ENCODE measurements around the gene CMIP.

The CMIP gene

DNA sequence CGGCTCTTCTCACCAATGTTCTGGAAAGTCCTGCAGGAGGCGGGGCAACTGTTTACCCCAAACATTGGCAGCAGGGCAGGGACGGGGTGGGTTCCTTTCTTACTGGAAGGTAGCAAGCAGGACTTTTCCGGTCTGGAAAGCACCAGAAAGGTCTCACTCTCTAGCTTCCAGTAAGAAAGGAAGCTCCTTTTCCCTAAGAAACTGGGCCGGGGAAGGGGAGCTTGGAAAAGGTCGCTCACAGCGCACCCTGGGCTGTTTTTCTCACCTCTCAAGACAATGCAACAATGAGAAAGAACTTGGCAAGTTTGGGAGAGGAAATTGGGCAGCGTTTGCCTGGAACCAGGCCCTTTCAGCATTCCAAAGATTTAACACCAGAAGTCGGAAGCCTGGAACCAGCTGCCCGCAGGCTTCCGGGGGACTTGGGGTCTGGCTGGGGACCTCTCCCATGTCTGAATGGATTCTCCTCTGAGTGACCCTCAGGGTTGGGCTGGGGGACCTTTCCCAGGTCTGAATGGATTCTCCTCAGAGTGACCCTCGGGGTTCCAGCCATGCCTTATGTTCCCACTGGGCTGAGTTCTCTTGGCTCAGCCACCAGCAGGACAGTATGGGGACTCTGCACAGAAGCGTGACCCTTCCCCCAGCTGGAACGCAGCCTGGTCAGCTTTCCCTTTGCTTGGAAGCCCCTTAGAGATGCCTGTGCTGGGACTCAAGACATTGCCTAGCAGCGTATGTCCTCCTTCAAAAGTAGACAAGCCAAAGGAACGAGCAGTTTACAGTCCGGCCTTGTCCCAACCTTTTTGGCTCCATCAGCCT, 167.9 kb downstream of the CMIP start:
- DNase-seq = peak; percentile 66

GRCh38 chr16:81614171-81614570, 169.6 kb downstream of the CMIP start:
- DNase-seq = no peak

DNA sequence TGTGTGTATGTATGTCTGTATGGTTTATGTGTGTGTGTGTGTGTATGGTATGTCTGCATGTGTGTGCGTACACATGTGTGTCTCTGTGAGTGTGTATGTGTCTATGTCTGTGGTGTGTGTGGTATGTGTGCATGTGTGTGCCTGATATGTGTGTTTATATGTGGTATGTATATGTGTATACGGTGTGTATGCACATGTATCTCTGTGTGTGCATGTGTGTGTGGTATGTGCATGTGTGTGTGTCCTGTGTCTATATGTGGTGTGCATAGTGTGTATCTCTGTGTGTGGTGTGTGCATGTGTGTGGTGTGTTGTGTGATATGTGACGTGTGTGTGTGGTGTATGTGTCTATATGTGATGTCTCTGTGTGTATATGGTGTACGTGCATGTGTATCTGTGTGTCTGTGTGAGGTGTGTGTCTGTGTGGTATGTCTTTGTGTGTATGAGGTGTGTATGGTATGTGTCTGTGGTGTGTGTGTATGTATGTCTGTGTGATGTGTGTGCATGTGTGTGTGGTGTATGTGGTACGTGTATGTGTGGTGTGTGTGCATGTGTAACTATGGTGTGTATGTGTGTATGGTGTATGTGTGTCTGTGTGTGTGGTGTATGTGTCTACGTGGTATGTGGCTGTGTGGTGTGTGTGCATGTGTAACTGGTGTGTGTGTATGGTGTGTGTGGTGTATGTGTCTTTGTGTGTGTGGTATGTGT, 170.2 kb downstream of the CMIP start:
- no peak for DNase-seq

GRCh38 chr16:81615411-81615810, 170.8 kb downstream of the CMIP start:
- no peak for DNase-seq

- no peak for DNase-seq
These were observed 171.2 kb downstream of the CMIP start for GRCh38 chr16:81615833-81616232.

- peak; percentile 67 for DNase-seq
These were observed 171.9 kb downstream of the CMIP start for GRCh38 chr16:81616321-81617020.

GRCh38 chr16:81617021-81617346, 172.4 kb downstream of the CMIP start:
- DNase-seq = no peak

- no peak for DNase-seq
These were observed 173.6 kb downstream of the CMIP start for GRCh38 chr16:81618187-81618586.

- no peak for DNase-seq
These were observed 174.1 kb downstream of the CMIP start for GRCh38 chr16:81618661-81619060.

- no peak for DNase-seq
These were observed 175.4 kb downstream of the CMIP start for GRCh38 chr16:81620029-81620428.

DNA sequence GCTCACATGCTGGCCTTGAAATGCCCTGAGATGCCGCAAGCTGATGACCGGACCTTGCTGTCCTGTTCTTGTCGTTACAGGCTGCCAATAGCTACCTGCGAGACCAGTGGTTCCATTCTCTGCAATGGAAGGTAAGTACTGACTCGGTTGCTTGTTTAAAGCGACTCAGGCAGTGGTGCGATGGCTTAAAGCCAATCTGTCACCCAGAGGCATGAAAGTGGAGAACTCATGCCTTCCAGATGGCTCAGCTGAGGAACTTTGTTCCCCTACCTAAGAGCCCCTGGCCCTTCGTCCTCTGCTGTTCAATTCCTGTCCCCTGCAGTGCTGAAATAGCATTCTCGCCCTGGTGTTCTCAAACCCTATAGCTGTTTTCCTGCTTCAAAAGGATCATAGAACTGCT, 176.2 kb downstream of the CMIP start:
- DNase-seq = no peak

DNA sequence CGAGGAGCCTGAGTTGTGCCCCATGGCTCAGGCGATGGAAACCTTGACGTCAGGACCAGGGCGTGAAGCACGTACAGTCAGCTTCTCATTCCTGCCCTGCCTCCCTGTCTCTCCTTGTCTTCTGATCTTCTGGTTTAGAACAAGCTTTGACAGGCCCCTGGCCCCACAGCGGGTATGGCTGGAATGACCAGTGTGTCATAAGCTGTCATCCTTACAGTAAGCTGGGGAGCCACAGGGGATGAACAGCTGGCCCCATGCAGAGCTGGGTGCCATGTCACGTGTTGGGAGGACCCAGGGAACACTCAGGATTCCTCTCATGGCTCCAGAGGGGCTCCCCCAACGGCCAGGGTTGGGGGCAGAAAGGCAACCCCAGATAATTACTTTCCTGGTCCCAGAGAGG, 176.9 kb downstream of the CMIP start:
- no peak for DNase-seq

- no peak for DNase-seq
These were observed 178.9 kb downstream of the CMIP start for GRCh38 chr16:81623365-81624102.

GRCh38 chr16:81624403-81624759, 179.8 kb downstream of the CMIP start:
- DNase-seq = no peak

DNA sequence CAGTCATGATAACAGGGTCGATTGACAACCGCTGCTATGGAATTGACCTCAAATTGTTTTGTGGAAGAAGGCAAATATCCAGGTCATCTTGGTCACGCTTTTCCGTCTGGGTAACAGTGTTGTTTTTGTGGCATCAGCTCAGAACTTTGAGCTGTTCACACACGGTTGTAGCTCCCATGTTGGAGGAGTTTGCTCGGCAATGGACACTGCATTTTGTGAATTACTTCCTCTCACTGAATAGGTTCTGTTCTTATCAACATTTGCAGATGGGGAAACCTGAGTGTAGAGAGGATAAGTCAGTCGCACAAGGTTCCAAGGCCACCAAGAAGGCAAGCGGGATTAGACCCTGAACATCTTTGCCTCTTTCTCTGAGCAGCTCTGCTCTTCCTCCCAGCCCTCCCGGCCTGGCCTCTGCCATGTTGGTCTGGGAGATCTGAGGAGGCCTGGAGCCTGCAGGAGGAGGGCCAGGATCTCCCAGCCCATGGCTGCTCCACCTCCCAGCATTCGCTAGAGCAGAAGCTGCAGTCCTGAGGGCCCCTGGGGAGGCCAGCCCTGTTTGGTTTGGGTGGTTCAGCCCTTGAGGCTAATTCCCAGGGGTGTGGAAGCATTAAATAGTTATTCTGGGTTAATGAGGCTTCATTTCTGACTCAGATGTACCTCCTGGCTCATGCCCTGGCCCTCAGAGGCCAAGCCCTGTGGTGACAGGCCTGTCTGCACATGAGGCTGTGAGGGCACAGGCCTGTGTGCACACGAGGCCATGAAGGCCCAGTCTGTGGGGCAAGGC, 180.3 kb downstream of the CMIP start:
- DNase-seq = no peak

DNA sequence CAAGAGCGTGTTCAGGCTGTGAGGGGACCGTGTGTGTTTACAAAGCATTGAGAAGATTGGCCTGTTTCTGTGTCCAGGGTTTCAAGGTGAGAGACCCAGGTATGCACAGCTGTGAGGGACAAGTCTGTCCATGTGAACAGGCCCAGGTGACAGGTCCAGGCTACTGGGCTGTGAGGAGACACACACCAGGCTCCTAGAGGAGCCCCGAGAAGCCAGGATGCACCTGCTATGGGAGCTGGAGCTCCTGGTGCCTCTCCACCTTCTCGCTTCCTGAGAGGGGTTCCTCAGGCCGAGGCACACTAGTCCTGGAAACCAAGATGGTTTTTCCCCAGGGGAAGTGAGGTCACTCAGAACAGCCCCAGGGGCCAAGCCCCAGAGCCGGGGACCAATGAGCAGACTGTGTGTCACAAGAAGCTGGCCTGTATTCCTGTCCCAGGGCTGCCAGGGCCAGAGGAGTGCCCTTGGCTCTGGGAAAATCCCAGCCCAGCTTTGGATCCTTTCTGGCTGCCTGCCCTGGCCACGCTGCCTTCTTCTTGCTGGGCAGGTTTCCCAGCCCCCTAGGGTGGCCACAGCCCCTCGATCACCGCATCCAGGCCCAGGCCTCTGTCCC, 181.0 kb downstream of the CMIP start:
- DNase-seq = peak; percentile 56

DNA sequence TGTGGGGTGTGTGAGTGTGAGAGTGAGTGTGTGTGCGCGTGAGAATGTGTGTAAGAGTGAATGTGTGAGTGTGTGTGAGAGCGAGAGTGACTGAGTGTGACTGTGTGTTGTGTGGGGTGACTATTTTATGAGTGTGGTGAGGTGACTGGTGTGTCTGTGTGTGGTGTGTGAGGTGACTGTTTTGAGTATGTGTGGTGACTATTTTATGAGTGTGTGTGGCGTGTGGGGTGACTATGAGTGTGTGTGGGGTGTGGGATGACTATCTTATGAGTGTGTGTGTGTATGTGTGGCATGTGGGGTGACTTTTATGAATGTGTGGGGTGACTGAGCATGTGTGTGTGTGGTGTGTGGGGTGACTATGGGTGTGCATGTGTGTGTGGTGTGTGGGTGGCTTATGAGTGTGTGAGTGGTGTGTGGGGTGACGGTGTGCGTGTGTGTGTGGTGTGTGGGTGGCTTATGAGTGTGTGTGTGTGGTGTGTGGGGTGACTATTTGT, 181.6 kb downstream of the CMIP start:
- DNase-seq = no peak

DNA sequence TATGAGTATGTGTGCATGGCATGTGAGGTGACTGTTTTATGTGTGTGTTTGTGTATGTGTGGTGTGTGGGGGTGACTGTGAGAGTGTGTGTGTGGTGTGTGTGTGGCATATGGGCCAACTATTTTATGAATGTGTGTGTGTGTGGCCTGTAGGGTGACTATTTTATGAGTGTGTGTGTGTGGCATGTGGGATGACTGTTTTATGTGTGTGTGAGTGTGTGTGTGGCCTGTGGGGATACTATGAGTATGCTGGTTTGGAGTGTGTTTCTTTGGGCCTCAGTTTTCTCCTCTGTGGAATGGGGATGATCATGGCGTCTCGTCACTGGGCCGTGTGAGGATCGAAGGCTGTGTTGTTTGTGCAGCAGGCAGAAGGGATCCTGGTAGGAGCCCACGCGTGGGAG, 182.4 kb downstream of the CMIP start:
- no peak for DNase-seq

DNA sequence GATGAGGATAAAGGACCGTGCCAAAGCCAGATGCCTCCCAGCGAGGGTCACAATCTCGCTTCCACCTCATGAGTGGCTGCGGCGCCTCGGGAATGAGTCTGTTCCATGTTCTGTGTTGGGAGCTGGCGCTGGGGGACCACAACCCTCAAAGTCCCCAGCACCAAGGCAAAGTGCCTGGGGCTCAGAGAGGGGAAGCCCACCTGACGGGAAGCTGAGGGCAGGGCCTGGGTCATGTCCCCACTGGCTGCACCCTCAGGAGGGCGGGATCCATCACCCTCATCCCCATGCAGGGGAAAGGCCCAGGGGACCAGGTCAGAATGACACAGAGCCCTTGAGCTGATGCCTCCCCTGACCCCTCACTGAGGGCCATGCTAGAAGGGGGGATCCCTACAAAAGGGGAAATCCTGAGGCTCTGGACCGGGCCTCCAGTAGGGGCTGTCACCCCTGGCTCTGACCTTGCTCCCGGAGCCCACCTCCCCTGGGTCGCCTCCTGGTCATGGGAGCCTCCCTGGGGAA, 183.2 kb downstream of the CMIP start:
- no peak for DNase-seq

DNA sequence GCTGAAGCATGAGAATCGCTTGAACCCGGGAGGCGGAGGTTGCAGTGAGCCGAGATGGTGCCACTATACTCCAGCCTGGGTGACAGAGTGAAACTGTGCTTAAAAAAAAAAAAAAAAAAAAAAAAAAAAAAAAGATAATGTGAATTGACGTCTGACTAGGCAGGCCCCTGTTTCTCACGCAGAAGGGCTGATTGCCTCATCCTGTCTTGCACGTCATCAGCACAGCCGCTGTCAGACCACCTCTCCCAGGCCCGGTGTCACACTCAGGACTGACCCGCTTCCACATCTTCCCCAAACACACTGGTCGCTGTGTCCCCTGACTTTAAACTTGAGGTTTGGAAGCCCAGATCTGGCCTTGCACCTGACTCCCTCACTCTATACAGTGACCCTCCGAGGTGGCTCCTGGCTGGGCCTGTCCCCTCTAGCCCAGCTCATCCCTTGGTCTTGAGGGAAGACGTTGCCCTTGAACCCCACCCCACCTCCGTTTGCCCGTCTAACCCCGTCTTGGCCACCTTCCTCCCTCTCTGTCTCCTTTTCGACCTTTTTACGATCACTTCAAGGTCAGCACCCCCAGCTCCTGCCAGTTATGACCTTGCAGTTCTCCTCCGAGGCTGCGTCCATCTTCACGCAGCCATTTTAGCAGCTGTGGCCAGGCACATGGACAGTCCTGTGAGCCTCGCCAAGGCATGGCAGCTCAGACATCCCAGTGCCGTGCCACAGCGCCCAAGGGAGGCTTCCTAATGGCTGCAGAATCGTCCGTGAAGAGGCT, 184.6 kb downstream of the CMIP start:
- no peak for DNase-seq

Data from femur (tissue), 1 donor.